Skin epidermis (tissue), 12 donors: ENCODE results near the gene CEBPZ.
"Not testable (repeated sequence)": the region's sequence is repeated elsewhere in the genome, so short reads cannot be mapped to it uniquely, and the experiment has no call there.

Source experiments
- H3K27ac ChIP-seq, 21 experiments: fragments of 200-600 bp; sonication (generic) in 11 of 21; one replicate each; pipeline ENCODE4 v1.5.0; 2020; ENCODE audit warnings: mild to moderate bottlenecking in 3 of 21, inconsistent platforms in 2 of 21, moderate library complexity in 2 of 21
- H3K4me3 ChIP-seq, 7 experiments: fragments of 200-600 bp; sonication (generic) in 2 of 7; one replicate each; pipeline ENCODE4 v1.5.0; 2020; ENCODE audit warnings: inconsistent platforms in 2 of 7, mild to moderate bottlenecking in 2 of 7, moderate library complexity in 1 of 7

CEBPZ gene

GRCh38 chr2:37231241-37232130, at the start of gene CEBPZ, which contains the start of gene NDUFAF7:
TSS of gene CEBPZ (minus strand) at chr2:37231596. CDS start at chr2:37231567, 29 bp downstream.
TSS of gene NDUFAF7 (plus strand) at chr2:37231658. CDS start at chr2:37231706, 48 bp downstream.
- H3K4me3 ChIP-seq: peak within 1 kb of the TSS; percentile 65 to 93 (median 85)
- peak within 1 kb of the TSS; percentile 44 to 97 (median 92) for H3K27ac ChIP-seq

- H3K27ac ChIP-seq: no peak overlapping the region
- no peak overlapping the region for H3K4me3 ChIP-seq
These were observed 44.9 kb upstream of the CEBPZ start for GRCh38 chr2:37276291-37276690.

- Histone ChIP-seq H3K27ac (peak overlapping the region in 1 of 21 experiments; percentile 6), H3K4me3 (no peak overlapping the region)
These were observed 43.1 kb upstream of the CEBPZ start for GRCh38 chr2:37274359-37274965.

- no peak overlapping the region for H3K4me3 ChIP-seq
- H3K27ac ChIP-seq: no peak overlapping the region
These were observed 40.1 kb upstream of the CEBPZ start for GRCh38 chr2:37271376-37272067.

- Histone ChIP-seq H3K27ac (no peak overlapping the region), H3K4me3 (no peak overlapping the region)
These were observed 36.7 kb upstream of the CEBPZ start for GRCh38 chr2:37268111-37268510.

GRCh38 chr2:37267685-37268084, 36.3 kb upstream of the CEBPZ start:
- Histone ChIP-seq H3K4me3 (no peak overlapping the region), H3K27ac (no peak overlapping the region)

- Histone ChIP-seq H3K27ac (no peak overlapping the region), H3K4me3 (no peak overlapping the region)
These were observed 32.4 kb upstream of the CEBPZ start for GRCh38 chr2:37263839-37264238.

GRCh38 chr2:37262522-37262921, 31.1 kb upstream of the CEBPZ start:
- no peak overlapping the region for H3K4me3 ChIP-seq
- H3K27ac ChIP-seq: no peak overlapping the region

GRCh38 chr2:37250869-37251740, 19.7 kb upstream of the CEBPZ start:
- Histone ChIP-seq H3K4me3 (no peak overlapping the region), H3K27ac (no peak overlapping the region)

- H3K27ac ChIP-seq: no peak overlapping the region
- H3K4me3 ChIP-seq: no peak overlapping the region
These were observed 14.8 kb upstream of the CEBPZ start for GRCh38 chr2:37246205-37246604.

GRCh38 chr2:37244755-37245154, 13.4 kb upstream of the CEBPZ start:
- no peak overlapping the region for H3K4me3 ChIP-seq
- H3K27ac ChIP-seq: no peak overlapping the region

- H3K27ac ChIP-seq: no peak overlapping the region
These were observed 12.6 kb upstream of the CEBPZ start for GRCh38 chr2:37244017-37244416.

GRCh38 chr2:37243435-37243834, 12.0 kb upstream of the CEBPZ start:
- no peak overlapping the region for H3K4me3 ChIP-seq
- no peak overlapping the region for H3K27ac ChIP-seq

More at GRCh38 chr2:37244017-37244416, 12.6 kb upstream of the CEBPZ start:
- no peak overlapping the region for H3K4me3 ChIP-seq

- Histone ChIP-seq H3K4me3 (peak overlapping the region; percentile 65 to 93 (median 85)), H3K27ac (peak overlapping the region; percentile 44 to 97 (median 92))
These were observed 936 bp upstream of the CEBPZ start for GRCh38 chr2:37232131-37232933.

GRCh38 chr2:37230581-37230980, 815 bp downstream of the CEBPZ start:
- H3K27ac ChIP-seq: peak overlapping the region in 18 of 21 experiments; percentile 84 to 97 (median 92)

GRCh38 chr2:37228788-37229187, 2.6 kb downstream of the CEBPZ start:
- no peak overlapping the region for H3K27ac ChIP-seq
- no peak overlapping the region for H3K4me3 ChIP-seq

More at GRCh38 chr2:37230581-37230980, 815 bp downstream of the CEBPZ start:
- peak overlapping the region; percentile 65 to 93 (median 85) for H3K4me3 ChIP-seq

- H3K4me3 ChIP-seq: no peak overlapping the region
- no peak overlapping the region for H3K27ac ChIP-seq
These were observed 4.5 kb downstream of the CEBPZ start for GRCh38 chr2:37226863-37227262.

- not testable (repeated sequence) for H3K4me3 ChIP-seq, H3K27ac ChIP-seq
These were observed 6.3 kb downstream of the CEBPZ start for GRCh38 chr2:37225129-37225528.
